H1 (cell line): ENCODE measurements around the gene SFT2D1. TPM values are rescaled to one million over a fixed set of nuclear protein-coding genes. Genes with fewer than 3 reads are reported as not detected.

Source experiments
- CTCF ChIA-PET: fragments of 300-600 bp; sonication (Branson Sonifier 250); formaldehyde crosslinking; loops from one replicate; lab custom pipeline; 2021; ENCODE audit not compliant: partially characterized antibody; lab: Charles Lee
- POLR2A ChIA-PET: fragments of 300-600 bp; sonication (Branson Sonifier 250); formaldehyde crosslinking; loops from one replicate; lab custom pipeline; 2021; ENCODE audit warnings: inconsistent platforms; ENCODE audit not compliant: partially characterized antibody; lab: Charles Lee
- DNase-seq, 2 experiments: peaks; one replicate each; pipeline versions ENCODE4 v3.0.0 to v3.0.0-alpha.2; 2010 to 2022; ENCODE audit warnings: low spot score in 2 of 2, low read depth in 1 of 2, mixed read lengths in 1 of 2
- FAIRE-seq: peaks from 2 replicates; lab custom pipeline; 2011; peaks lifted over from hg19 to GRCh38; lab: Jason Lieb, UNC
- H2AFZ ChIP-seq: 2 replicates; pipeline ENCODE4 v1.8.1; 2012; ENCODE audit warnings: low read length, inconsistent platforms
- H2AK5ac ChIP-seq: 2 replicates; pipeline ENCODE4 v1.6.1; 2013; ENCODE audit warnings: low read depth, low read length
- H2BK120ac ChIP-seq: replicated peaks from 2 replicates; pipeline ENCODE3; 2013; ENCODE audit warnings: low read depth, low read length, inconsistent platforms
- H2BK12ac ChIP-seq: 2 replicates; pipeline ENCODE4 v1.6.1; 2013; ENCODE audit warnings: low read depth, low read length
- H2BK15ac ChIP-seq: 2 replicates; pipeline ENCODE4 v1.6.1; 2013; ENCODE audit warnings: low read length
- H2BK20ac ChIP-seq: 2 replicates; pipeline ENCODE4 v1.6.1; 2013; ENCODE audit warnings: low read length
- H2BK5ac ChIP-seq: 2 replicates; pipeline ENCODE4 v1.6.1; 2013; ENCODE audit warnings: low read depth, low read length
- H3K14ac ChIP-seq: 2 replicates; pipeline ENCODE4 v1.6.1; 2013; ENCODE audit warnings: inconsistent platforms; ENCODE audit not compliant: insufficient read length
- H3K18ac ChIP-seq: 2 replicates; pipeline ENCODE4 v1.6.1; 2013; ENCODE audit warnings: low read length; ENCODE audit errors: extremely low read depth
- H3K23ac ChIP-seq: 2 replicates; pipeline ENCODE4 v1.6.1; 2013; ENCODE audit warnings: inconsistent platforms; ENCODE audit not compliant: insufficient read length
- H3K23me2 ChIP-seq: 2 replicates; pipeline ENCODE4 v1.6.1; 2013; ENCODE audit warnings: low read depth, low read length
- H3K27ac ChIP-seq: 2 replicates; pipeline ENCODE4 v1.6.1; 2011; ENCODE audit warnings: low read depth, low read length, inconsistent platforms
- H3K27me3 ChIP-seq, 4 experiments: replicated peaks in 1 of 4; 1 replicate in 1 of 4; 2 replicates in 3 of 4; pipeline versions ENCODE4 v1.6.1 to v1.8.1; 2011 to 2013; ENCODE audit warnings: low read length in 3 of 4, mild to moderate bottlenecking in 3 of 4, inconsistent platforms in 2 of 4, mixed read lengths in 2 of 4, moderate library complexity in 1 of 4; ENCODE audit not compliant: control insufficient read depth in 3 of 4, insufficient read depth in 3 of 4; ENCODE audit errors: extremely low read depth in 1 of 4
- H3K36me3 ChIP-seq, 4 experiments: 2 replicates each; pipeline versions ENCODE4 v1.6.1 to v1.8.1; 2011 to 2013; ENCODE audit warnings: mild to moderate bottlenecking in 4 of 4, low read length in 3 of 4, moderate library complexity in 2 of 4, control low read depth in 1 of 4, inconsistent platforms in 1 of 4; ENCODE audit not compliant: insufficient read depth in 4 of 4, control insufficient read depth in 2 of 4
- H3K4ac ChIP-seq: replicated peaks from 2 replicates; pipeline ENCODE3; 2013; ENCODE audit warnings: low read length, low read depth, mixed read lengths, inconsistent platforms; ENCODE audit not compliant: insufficient read length
- H3K4me1 ChIP-seq, 4 experiments: replicated peaks in 1 of 4; 1 replicate in 1 of 4; 2 replicates in 3 of 4; pipeline versions ENCODE4 v1.6.1 to v1.8.1; 2011 to 2013; ENCODE audit warnings: low read length in 3 of 4, inconsistent platforms in 2 of 4, mixed read lengths in 1 of 4; ENCODE audit not compliant: insufficient read depth in 4 of 4, control insufficient read depth in 3 of 4
- H3K4me2 ChIP-seq, 2 experiments: 2 replicates each; pipeline versions ENCODE4 v1.6.1 to v1.8.1; 2011 to 2013; ENCODE audit warnings: low read depth in 2 of 2, low read length in 2 of 2, control low read depth in 1 of 2, inconsistent platforms in 1 of 2, mild to moderate bottlenecking in 1 of 2; ENCODE audit not compliant: insufficient read depth in 1 of 2
- H3K4me3 ChIP-seq, 4 experiments: fragments of 200-600, 300-600 bp in 1 of 4; sonication (generic), shearing (Covaris generic), sonication (Bioruptor Twin) in 1 of 4; 2 replicates each; pipeline versions ENCODE4 v1.5.1 to v1.8.1; 2011 to 2016; ENCODE audit warnings: low read length in 4 of 4, low read depth in 3 of 4, control low read depth in 2 of 4, inconsistent platforms in 2 of 4, mild to moderate bottlenecking in 2 of 4, mixed read lengths in 1 of 4, moderate library complexity in 1 of 4; ENCODE audit not compliant: insufficient read depth in 2 of 4; ENCODE audit errors: extremely low read depth in 1 of 4
- H3K56ac ChIP-seq: replicated peaks from 2 replicates; pipeline ENCODE3; 2013; ENCODE audit warnings: low read depth, mild to moderate bottlenecking, mixed read lengths, low read length, inconsistent platforms; ENCODE audit not compliant: insufficient read length
- H3K79me1 ChIP-seq: 2 replicates; pipeline ENCODE4 v1.6.1; 2013; ENCODE audit warnings: low read depth, low read length, control low read depth
- H3K79me2 ChIP-seq, 2 experiments: 2 replicates each; pipeline versions ENCODE4 v1.6.1 to v1.8.1; 2012 to 2013; ENCODE audit warnings: low read length in 2 of 2, mild to moderate bottlenecking in 2 of 2, inconsistent platforms in 1 of 2; ENCODE audit not compliant: insufficient read depth in 2 of 2, control insufficient read depth in 1 of 2
- H3K9ac ChIP-seq, 4 experiments: replicated peaks in 1 of 4; 1 replicate in 1 of 4; 2 replicates in 3 of 4; pipeline versions ENCODE4 v1.6.1 to v1.8.1; 2011 to 2013; ENCODE audit warnings: low read depth in 3 of 4, low read length in 3 of 4, control low read depth in 2 of 4, mild to moderate bottlenecking in 2 of 4, moderate library complexity in 2 of 4, inconsistent platforms in 1 of 4; ENCODE audit errors: extremely low read depth in 1 of 4
- H3K9me3 ChIP-seq, 2 experiments: 2 replicates each; pipeline versions ENCODE4 v1.6.1 to v1.8.1; 2012 to 2013; ENCODE audit warnings: mild to moderate bottlenecking in 2 of 2, moderate library complexity in 2 of 2, control low read depth in 1 of 2, inconsistent platforms in 1 of 2, low read depth in 1 of 2, low read length in 1 of 2, mixed read lengths in 1 of 2; ENCODE audit not compliant: insufficient read depth in 2 of 2
- H4K20me1 ChIP-seq, 2 experiments: replicated peaks in 1 of 2; 2 replicates each; pipeline versions ENCODE3 to v1.8.1; 2011 to 2013; ENCODE audit warnings: inconsistent platforms in 2 of 2, low read length in 2 of 2, mild to moderate bottlenecking in 1 of 2; ENCODE audit not compliant: insufficient read depth in 2 of 2, control insufficient read depth in 1 of 2
- H4K5ac ChIP-seq: 2 replicates; pipeline ENCODE4 v1.6.1; 2013; ENCODE audit warnings: low read length, low read depth, mixed read lengths, inconsistent platforms; ENCODE audit not compliant: insufficient read length
- H4K8ac ChIP-seq: 2 replicates; pipeline ENCODE4 v1.8.0; 2013; ENCODE audit warnings: mild to moderate bottlenecking, moderate library complexity, low read length, inconsistent platforms; ENCODE audit not compliant: insufficient read depth; ENCODE audit errors: extremely low read depth
- H4K91ac ChIP-seq: replicated peaks from 2 replicates; pipeline ENCODE3; 2013; ENCODE audit warnings: low read length, mixed read lengths, inconsistent platforms; ENCODE audit not compliant: insufficient read length
- ASH2L ChIP-seq: fragments of 200-600, 300-600 bp; sonication (generic); IDR thresholded peaks from one replicate; pipeline ENCODE4 v1.7.1; 2017; ENCODE audit warnings: low read length
- GABPA ChIP-seq: IDR thresholded peaks from 2 replicates; pipeline ENCODE4 v1.6.1; 2011; ENCODE audit warnings: mild to moderate bottlenecking, low read length, moderate library complexity, borderline replicate concordance; ENCODE audit not compliant: insufficient read depth
- HDAC2 ChIP-seq, 2 experiments: fragments of 300-600 bp in 1 of 2; sonication (generic) in 1 of 2; IDR thresholded peaks; 2 replicates each; pipeline ENCODE4 v1.6.1; 2011 to 2012; ENCODE audit warnings: low read depth in 2 of 2, low read length in 2 of 2, mild to moderate bottlenecking in 2 of 2, moderate library complexity in 2 of 2, borderline replicate concordance in 1 of 2, inconsistent platforms in 1 of 2
- HDAC6 ChIP-seq: IDR thresholded peaks from one replicate; pipeline ENCODE4 v1.7.1; 2012; ENCODE audit warnings: low read depth, mild to moderate bottlenecking, inconsistent platforms, low read length, moderate library complexity
- KDM1A ChIP-seq: fragments of 200-600, 300-600 bp; sonication (generic); IDR thresholded peaks from 2 replicates; pipeline ENCODE4 v1.7.1; 2016; ENCODE audit warnings: mild to moderate bottlenecking, low read length, borderline replicate concordance
- MAX ChIP-seq: IDR thresholded peaks from 2 replicates; pipeline ENCODE4 v1.6.1; 2012; ENCODE audit warnings: inconsistent platforms
- NANOG ChIP-seq: IDR thresholded peaks from 2 replicates; pipeline ENCODE4 v1.6.1; 2011; ENCODE audit warnings: low read length, low read depth, mild to moderate bottlenecking, inconsistent platforms; ENCODE audit not compliant: insufficient read depth, poor library complexity, severe bottlenecking
- POU5F1 ChIP-seq: IDR thresholded peaks from 2 replicates; pipeline ENCODE4 v1.6.1; 2011; ENCODE audit warnings: low read depth, mild to moderate bottlenecking, low read length, moderate library complexity
- RFX5 ChIP-seq: IDR thresholded peaks from 2 replicates; pipeline ENCODE4 v1.6.1; 2011; ENCODE audit warnings: low read depth, low read length, improper control_type of control experiment, borderline replicate concordance
- RNF2 ChIP-seq: fragments of 200-900, 300-1000 bp; sonication (generic); IDR thresholded peaks from 2 replicates; pipeline ENCODE4 v1.7.1; 2016; ENCODE audit warnings: borderline replicate concordance, low read depth, mild to moderate bottlenecking, antibody characterized with exemption, low read length; ENCODE audit not compliant: poor library complexity, severe bottlenecking; ENCODE audit errors: missing control alignments
- SRF ChIP-seq: IDR thresholded peaks from 2 replicates; pipeline ENCODE4 v1.6.1; 2011; ENCODE audit warnings: mild to moderate bottlenecking, low read depth, low read length, moderate library complexity
- ZNF274 ChIP-seq: IDR thresholded peaks from 2 replicates; pipeline ENCODE4 v1.7.0; 2012; ENCODE audit warnings: low read length, borderline replicate concordance; ENCODE audit errors: extremely low read depth
- WGBS, 2 experiments: shearing (Covaris generic) in 1 of 2; methylation state at CpG; one replicate each; pipeline versions ENCODE4 v1.1.6 to v1.1.7; 2013 to 2015; ENCODE audit warnings: low lambda C conversion rate in 2 of 2, mixed read lengths in 2 of 2, inconsistent platforms in 1 of 2, low coverage in 1 of 2, missing lambda C conversion rate in 1 of 2; ENCODE audit not compliant: insufficient replicate concordance in 2 of 2, insufficient coverage in 1 of 2, insufficient read length in 1 of 2; ENCODE audit errors: extremely low coverage in 1 of 2, missing lambda C conversion rate in 1 of 2; 5-methylcytosine and 5-hydroxymethylcytosine counted together
- polyA plus RNA-seq, 7 experiments: library from polyadenylated mRNA; depleted of rRNA in 3 of 7; stranded (reverse) in 5 of 7; unstranded in 2 of 7; fragments of >200 nt in 5 of 7; fragments of 200-250 nt in 2 of 7; gene quantifications; 1 replicate in 5 of 7; 2 replicates in 1 of 7; 4 replicates in 1 of 7; pipeline versions ENCODE4 v1.2.1 to v1.2.3, GENCODE V29; 2011 to 2013; ENCODE audit warnings: missing spikeins in 2 of 7, mixed read lengths in 2 of 7
- total RNA-seq: library from RNA; stranded (reverse); fragmentation: NEBNext Ultra II Directional; extraction: Animal tissue kit (Norgen Biotek cat#: 25700); gene quantifications from 2 replicates; pipeline ENCODE4 v1.2.1, GENCODE V29; 2021

The SFT2D1 gene
- total and polyA plus RNA-seq, 2 of the 8 experiments (the other 6 are each of a cell fraction or from before 2014, with no cell fraction given) = 52.3 to 76.1 TPM

GRCh38 chr6:166379800-166380199 lies 37.5 kb upstream of the SFT2D1 start:
- H4K20me1 ChIP-seq = peaks cover 0 to 3% of the 10 kb centered on the region in 2 experiments
- H4K5ac ChIP-seq = no peak overlapping the region
- H3K4me3 ChIP-seq = no peak overlapping the region
- 0 out of 4 replicates have a peak, but pooled peaks cover 0 to 4% of the 10 kb centered on the region in 2 experiments for H3K79me2 ChIP-seq
- H3K18ac ChIP-seq = no peak overlapping the region
- DNase-seq = no peak
- H3K56ac ChIP-seq = no peak overlapping the region
- H4K8ac ChIP-seq = no peak overlapping the region
- H2AFZ ChIP-seq = no peak overlapping the region
- POLR2A ChIA-PET = interaction anchor here (0.9 to 1.6 kb wide), 2 partner anchors 17 to 18 kb away, joined by 3 to 6 read pairs; no protein-coding TSS in a partner anchor
- no peak overlapping the region for H4K91ac ChIP-seq
- no peaks in the 10 kb centered on the region for H3K36me3 ChIP-seq
- FAIRE-seq = no peak
- H3K14ac ChIP-seq = no peak overlapping the region
- H2AK5ac ChIP-seq = no peak overlapping the region
- no peak overlapping the region for H2BK5ac ChIP-seq
- H2BK12ac ChIP-seq = no peak overlapping the region
- no peaks in the 10 kb centered on the region for H3K27me3 ChIP-seq
- H2BK20ac ChIP-seq = no peak overlapping the region
- H3K4me2 ChIP-seq = no peak overlapping the region
- peaks cover 7% of the 10 kb centered on the region for H3K23me2 ChIP-seq
- peaks cover 0 to 4% (median 1%) of the 10 kb centered on the region in 4 experiments; a peak in 3 of 7 replicates for H3K4me1 ChIP-seq
- H3K79me1 ChIP-seq = no peaks in the 10 kb centered on the region; the same call in 1 of the 2 replicates
- H3K9me3 ChIP-seq = no peaks in the 10 kb centered on the region
- H3K4ac ChIP-seq = no peak overlapping the region
- WGBS, 2 experiments = 94% methylated on average over 4 of the region's 4 CpGs; no CpG with 5 or more reads in 1 of the 2 experiments
- no peak overlapping the region for H2BK15ac ChIP-seq
- no peak overlapping the region for H3K27ac ChIP-seq
- no peak overlapping the region for H3K23ac ChIP-seq
- CTCF ChIA-PET = interaction anchor here (1.0 to 6.4 kb wide), 11 partner anchors 13 to 105 kb away, joined by 3 to 88 read pairs (median 9); partner anchors contain the start of gene PRR18
- H2BK120ac ChIP-seq = no peak overlapping the region
- 0 out of 7 replicates have a peak overlapping the region, but pooled peaks of 1 of the 4 experiments have one; percentile 13 for H3K9ac ChIP-seq
- TF ChIP-seq ZNF274 = no peak
- no peak for TF ChIP-seq GABPA
- TF ChIP-seq POU5F1 = no peak
- TF ChIP-seq HDAC2 (IDR thresholded peaks at IDR 0.05; ENCODE audit: borderline replicate concordance in 1 of 2, low read depth in 2 of 2, low read length in 2 of 2) = no peak
- TF ChIP-seq NANOG = no peak
- TF ChIP-seq ASH2L = no peak
- TF ChIP-seq MAX = no peak
- TF ChIP-seq KDM1A = no peak
- TF ChIP-seq HDAC6 = no peak
- no peak for TF ChIP-seq RNF2
- TF ChIP-seq RFX5 = no peak
- no peak for TF ChIP-seq SRF
